Ovary (tissue), 3 donors: ENCODE data around the gene PCNT.

Source experiments
- CTCF ChIP-seq, 3 donors: fragments of 450-650 bp in 2 of 3; fragments of 200-600 bp in 1 of 3; IDR thresholded peaks; one replicate each; pipeline versions ENCODE4 v1.5.1 to v1.8.0; 2016 to 2022; ENCODE audit warnings: antibody characterized with exemption in 3 of 3, mild to moderate bottlenecking in 1 of 3
- POLR2A ChIP-seq: fragments of 450-650 bp; IDR thresholded peaks from one replicate; pipeline ENCODE4 v1.6.1; 2017; ENCODE audit warnings: antibody characterized with exemption, mild to moderate bottlenecking, moderate library complexity
- donor health status: DM: no; HTN: no; CAD: no.

- no peak for TF ChIP-seq CTCF (IDR thresholded peaks at IDR 0.05)
- TF ChIP-seq POLR2A = no peak
Measured at GRCh38 chr21:46491553-46491952, 167.6 kb downstream of the PCNT start.
